ENCODE measurements around the gene AMPD1. TPM values are rescaled to one million over a fixed set of nuclear protein-coding genes. Genes with fewer than 3 reads are reported as not detected.

AMPD1 gene
- polyA plus RNA-seq, 1 donor = 122 TPM

DNA sequence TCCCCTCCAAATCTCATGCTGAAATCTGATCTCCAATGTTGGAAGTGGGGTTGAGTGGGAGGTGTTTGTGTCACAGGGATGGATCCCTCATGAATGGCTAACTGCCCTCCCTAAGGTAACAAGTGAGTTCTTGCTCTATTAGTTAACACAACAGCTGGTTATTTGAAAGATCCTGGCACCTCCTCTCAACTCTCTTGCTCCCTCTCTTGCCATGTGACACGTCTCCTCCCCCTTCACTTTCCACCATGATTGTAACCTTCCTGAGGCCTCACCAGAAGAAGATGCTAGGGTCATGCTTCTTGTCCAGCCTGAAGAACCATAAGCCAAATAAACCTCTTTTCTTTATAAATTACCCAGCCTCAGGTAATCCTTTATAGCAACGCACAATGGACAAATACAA lies 54.0 kb downstream of the AMPD1 start:
- no peak for DNase-seq (ENCODE audit: low read depth)

DNA sequence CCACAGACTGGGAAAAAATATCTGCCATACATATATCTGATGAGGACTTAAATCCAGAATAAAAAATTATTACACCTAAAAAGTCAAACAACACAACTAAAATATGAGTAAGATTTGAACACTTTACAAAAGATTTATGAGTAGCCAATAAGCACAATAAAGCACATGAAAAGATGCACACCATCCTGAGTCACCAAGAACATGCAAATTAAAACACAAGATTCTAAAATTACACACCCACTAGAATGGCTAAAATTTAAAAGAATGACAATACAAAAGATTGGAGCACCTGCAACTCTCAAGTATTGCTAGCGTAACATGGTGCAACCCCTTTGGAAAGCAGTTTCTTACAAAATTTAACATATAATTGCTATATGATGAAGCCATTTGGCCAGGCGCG lies 56.4 kb downstream of the AMPD1 start:
- no peak for DNase-seq (ENCODE audit: low read depth)

DNA sequence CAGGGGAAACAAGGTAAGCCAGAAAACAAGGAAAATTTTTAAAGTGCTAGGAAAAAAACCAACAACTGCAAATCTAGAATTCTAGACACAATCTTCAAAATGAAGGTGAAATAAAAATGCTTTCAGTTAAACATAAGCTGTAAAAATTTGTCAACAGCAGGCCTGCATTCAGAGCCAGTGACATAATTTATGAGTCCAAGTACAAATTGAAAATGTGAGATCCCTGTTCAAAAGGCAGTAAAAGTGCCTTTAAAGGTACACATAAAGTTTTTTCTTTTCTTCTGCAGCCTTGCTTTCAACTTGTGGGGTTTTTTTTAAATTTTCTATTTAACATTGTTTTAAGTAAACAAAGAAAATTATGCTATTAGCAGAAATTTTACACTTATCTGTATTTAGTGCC lies 62.9 kb downstream of the AMPD1 start:
- DNase-seq (ENCODE audit: low read depth) = no peak

DNA sequence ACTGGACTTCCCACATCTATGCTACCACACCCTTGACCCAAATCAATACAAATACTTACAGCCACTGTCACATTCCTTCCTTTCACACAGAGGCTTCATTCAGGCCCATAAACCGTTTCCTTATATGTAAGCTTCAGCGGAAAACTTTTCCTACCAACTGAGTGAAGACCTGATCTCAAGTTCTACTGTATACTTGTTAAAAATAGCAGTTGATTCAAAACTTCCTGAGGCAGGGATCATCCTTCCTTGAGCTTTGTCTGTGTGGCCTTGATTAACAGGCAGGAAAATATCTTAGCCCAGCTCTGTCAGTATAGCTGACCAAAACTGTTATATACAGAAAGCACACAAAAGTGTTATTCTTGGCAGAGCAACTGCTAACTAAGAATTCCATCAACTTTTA lies 68.2 kb downstream of the AMPD1 start:
- DNase-seq (ENCODE audit: low read depth) = no peak

DNA sequence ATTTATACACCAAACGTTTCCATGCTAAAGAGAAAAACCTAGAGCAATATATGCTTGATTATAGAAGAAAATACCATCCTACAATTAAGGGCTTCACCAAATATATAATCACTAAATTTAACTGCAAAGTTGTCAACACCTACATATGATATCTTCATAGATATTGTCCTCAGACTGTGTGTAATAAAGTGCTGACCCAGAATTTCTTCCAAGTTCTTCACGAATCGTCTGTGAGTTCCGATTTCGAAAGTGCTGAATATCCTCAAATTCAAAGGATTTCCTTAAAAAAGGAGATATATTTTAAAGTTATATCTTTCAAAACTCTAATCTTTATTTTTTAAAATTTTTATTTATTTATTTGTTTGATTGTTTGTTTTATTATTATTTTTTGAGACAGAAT lies 72.0 kb downstream of the AMPD1 start:
- no peak for DNase-seq (ENCODE audit: low read depth)

Other genes with a start within 250 kb of the AMPD1 start
- 25.7 TPM for gene TRIM33, start 184.3 kb downstream of the AMPD1 start, polyA plus RNA-seq (ENCODE audit: insufficient read length)
- gene BCAS2, start 113.9 kb downstream of the AMPD1 start, polyA plus RNA-seq (ENCODE audit: insufficient read length) = 22.0 TPM
- gene DENND2C, start 25.5 kb downstream of the AMPD1 start, polyA plus RNA-seq (ENCODE audit: insufficient read length) = 10.1 TPM
- 51.4 TPM for gene NRAS, start 21.2 kb upstream of the AMPD1 start, polyA plus RNA-seq (ENCODE audit: insufficient read length)
- 465 TPM for gene CSDE1, start 62.4 kb upstream of the AMPD1 start, polyA plus RNA-seq (ENCODE audit: insufficient read length)
- gene SIKE1, start 85.1 kb upstream of the AMPD1 start, polyA plus RNA-seq (ENCODE audit: insufficient read length) = 28.2 TPM
- not detected for gene SYCP1, start 159.3 kb upstream of the AMPD1 start, polyA plus RNA-seq (ENCODE audit: insufficient read length)